HPDE6-E6E7 (cell line): Measurements from ENCODE around the gene GARRE1.
A peak's percentile ranks its signal among the peaks of the same experiment; 100 is the strongest.
"Not testable (repeated sequence)": the region's sequence is repeated elsewhere in the genome, so short reads cannot be mapped to it uniquely, and the experiment has no call there.

Experiments used
- DNase-seq: peaks from one replicate; pipeline ENCODE4 v3.0.0; 2011; ENCODE audit warnings: missing footprints; ENCODE audit errors: extremely low spot score

The GARRE1 gene

DNA sequence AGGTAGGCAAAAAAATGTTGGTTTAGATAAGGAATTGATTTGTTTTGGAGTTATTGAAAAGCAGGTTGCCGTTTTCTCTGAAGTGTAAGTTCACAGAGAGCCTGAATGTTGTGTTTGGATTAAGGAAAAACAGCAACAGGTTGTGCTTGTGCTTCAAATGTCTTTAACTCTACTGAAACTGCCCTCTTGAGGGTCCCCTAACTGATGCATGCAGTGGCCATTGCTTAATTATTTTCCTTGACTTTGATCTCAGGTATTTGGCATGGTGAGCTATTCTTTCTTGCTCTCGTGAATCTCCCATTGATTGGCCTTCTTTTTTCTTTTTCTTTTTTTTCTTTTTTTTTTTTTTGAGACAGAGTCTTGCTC is 3.2 kb downstream of the GARRE1 start:
- no peak for DNase-seq

DNA sequence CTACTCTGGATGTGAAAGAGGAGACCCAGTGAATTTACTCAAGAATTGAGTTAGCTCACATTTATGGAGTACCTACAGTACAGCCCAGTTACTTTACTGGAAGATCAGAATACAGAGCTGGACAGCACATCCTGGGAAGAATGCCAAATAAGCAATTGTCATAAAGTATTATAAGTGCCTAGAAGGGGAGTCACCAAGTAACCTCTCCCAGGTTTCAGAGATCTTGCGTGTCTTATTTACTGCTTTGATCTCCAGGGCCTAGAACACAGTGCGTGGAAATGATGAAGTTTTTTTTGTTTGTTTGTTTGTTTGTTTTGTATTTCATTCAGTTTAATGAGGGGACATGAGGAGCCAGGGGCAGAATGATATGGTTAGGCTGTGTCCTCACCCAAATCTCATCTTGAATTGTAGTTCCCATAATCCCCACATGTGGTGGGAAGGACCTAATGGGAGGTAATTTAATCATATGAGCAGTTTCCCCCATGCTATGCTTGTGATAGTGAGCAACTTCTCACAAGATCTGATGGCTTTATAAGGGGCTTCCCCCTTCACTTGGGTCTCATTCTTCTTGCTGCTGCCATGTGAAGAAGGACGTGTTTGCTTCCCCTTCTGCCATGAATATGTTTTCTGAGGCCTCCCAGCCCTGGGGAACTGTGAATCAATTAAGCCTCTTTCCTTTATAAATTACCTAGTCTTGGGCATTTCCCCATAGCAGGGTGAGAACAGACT is 5.2 kb downstream of the GARRE1 start:
- no peak for DNase-seq

DNA sequence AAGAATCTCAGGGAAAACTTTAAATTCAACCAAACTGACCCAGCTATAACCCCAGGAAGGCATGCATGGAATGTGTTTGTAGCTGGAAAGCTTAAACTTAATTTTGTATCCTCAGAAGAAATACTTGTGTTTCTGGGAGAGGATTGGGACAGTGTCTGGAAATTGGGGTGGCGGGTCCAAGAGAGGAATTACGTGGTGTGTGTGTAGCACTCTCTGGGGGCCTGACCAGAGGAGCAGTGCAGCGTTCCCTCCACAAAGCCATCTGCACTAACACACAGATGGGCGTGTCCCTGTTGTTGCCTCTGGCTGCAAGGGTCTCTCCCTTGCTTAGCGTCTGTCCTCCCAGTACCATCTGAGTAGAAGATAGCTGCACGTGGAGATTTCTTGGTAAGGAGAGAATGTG is 6.4 kb downstream of the GARRE1 start:
- no peak for DNase-seq

DNA sequence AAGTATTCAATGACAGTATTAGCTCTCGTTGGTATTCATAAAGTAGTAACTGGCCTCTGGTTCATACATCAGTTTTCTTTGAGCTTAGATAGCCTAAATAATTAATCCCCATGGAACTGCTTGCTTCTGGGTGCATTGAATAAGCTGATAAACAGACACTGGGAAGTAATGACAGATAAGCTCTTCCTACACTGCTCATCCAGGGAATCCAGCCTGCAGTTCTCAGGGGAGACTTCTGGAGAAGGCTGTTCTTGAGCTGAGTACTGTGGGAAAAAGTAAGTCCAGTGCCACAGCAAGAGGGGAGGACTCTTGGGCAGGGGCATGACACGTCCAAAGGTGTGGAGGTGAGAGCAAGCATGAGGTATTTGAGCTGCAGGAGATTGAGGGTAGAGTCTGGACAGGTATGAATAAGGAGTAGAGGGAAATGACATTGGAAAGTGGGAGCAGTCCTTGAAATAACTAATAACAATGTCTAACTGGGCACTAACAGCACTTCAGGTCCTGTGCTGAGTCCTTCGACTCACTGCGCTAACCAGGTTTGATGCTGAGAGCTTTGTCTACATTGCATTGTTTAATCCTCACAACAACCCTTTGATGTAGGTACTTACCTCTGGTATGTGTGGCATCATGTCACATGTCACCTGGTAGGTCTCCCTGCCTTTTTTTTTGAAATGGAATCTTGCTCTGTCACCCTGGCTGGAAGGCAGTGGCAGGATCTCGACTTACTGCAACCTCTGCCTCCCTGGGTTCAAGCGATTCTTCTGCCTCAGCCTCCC is 7.2 kb downstream of the GARRE1 start:
- no peak for DNase-seq

DNA sequence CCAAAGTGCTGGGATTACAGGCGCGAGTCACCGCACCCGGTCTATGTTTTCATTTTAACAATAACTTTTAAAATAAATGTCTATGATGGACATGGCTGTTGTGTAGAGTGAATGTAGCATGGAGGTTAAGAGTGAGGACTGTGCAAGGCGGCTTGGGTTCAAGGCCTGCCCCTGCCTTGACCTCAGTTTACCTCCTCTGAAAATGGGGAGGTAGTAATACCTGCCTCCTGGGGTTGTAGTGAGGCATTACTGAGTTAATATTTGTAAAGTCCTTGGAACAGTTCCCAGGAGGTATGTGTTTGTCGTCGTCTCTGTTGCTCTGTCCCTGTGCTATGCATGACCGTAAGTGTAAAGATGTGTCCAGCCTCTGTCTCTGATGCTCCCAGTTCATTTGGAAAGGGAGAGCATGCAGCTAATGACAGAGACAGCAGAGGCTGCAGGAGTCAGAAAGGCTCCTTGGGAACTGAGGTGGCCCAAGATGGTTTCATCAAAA is 9.4 kb downstream of the GARRE1 start:
- no peak for DNase-seq

DNA sequence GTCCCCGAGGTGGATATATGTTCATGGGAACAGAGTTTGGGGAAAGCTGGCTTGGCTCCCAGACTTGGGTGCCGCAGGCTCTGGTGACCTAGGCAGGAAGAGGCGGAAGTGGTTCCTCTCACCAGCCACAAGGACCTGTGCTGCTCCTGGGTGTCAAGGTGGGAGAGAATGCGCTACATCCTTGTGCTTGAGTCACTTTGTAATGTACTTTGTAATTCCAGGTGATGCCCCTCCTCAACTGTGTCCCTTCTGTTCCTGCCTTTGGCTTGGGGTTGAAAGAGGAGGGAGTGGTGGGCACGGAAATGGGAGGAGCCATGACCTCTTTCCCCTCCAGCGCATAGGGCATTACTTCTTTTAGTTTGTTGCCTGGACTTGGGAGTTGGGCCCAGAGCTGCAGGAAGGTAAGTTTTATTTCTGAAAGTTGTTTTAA is 10.9 kb downstream of the GARRE1 start:
- no peak for DNase-seq

DNA sequence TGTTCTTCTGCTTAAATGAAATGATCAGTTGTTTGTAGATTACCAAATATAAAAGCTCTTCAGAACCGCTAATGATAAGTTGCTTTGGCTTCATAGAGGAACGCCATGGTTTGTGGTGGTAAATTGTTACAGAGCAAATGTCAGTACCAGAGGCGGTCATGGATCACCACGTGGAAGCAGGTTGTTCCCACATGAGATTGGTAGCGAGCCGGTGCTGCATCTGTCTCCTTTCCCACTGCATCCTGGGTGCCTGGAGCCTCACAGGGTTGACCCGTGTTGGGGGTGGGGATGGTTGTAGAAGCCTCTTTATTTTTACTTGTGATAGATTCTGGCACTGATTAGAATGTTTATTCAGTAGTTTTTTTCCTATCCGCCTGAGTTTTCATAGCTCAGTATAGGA is 14.7 kb downstream of the GARRE1 start:
- no peak for DNase-seq

DNA sequence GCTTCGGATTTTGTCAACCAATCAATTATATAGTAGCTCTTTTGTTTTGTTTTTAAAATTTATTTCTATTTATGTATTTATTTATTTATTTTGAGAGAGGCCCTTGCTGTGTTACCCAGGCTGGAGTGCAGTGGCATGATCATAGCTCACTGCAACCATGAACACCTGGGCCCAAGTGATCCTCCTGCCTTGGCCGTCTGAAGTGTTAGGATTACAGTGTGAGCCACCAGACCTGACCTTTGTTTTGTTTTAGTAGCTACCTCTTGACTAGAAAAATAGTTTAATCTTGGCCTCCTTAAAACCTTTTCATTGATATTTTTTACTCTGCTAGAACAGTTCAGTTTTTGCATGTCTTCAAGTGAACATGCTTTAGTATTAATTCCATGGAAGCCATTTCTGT is 15.1 kb downstream of the GARRE1 start:
- no peak for DNase-seq

DNA sequence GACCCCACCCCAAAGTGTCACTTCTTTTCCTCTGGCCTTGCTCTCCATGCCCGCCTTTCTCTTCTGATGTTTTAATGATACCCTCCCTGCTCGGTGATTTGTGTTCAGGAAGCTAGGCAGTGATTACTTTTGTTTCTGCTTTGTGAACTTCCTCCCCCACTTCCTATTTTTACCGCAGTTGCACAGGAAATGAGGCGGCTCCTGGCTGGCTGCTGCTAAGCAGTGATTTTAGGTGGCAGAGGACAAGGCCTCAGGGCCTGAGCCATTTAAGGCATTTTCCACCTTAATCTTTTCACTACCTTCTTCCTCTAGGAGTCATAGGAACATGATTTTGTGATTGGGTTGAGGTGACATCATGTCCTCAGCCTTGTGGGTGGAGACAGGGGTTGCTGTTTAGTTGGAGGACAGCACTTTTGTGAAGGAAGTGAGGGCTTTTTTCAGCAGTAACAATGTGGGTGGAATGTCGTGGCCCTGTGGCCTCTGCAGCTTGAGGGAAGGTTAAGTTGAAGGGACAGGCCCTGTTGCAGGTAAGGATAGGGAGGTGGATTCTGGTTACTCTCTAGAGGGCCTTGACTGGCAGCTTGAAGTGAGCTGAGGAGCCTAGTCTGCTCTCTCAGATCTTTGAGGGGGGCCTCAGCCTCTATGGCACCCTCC is 15.7 kb downstream of the GARRE1 start:
- DNase-seq: peak; percentile 29

DNA sequence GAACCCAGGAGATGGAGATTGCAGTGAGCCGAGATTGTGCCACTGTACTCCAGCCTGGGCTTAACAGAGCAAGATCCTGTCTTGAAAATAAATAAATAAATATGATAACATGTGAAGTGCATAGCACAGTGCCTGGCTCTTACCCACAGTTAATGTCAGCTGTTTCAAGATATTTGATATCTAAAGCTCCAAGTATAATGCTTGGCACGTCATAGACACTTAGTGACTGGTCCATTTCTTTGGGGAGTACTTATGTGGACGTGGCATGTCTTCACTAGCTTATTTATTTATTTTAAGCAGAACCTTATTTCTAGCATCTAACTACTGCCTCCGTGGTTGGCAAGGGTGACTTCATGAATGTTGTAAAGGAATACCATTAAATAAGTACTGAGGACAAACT is 18.8 kb downstream of the GARRE1 start:
- DNase-seq: no peak

DNA sequence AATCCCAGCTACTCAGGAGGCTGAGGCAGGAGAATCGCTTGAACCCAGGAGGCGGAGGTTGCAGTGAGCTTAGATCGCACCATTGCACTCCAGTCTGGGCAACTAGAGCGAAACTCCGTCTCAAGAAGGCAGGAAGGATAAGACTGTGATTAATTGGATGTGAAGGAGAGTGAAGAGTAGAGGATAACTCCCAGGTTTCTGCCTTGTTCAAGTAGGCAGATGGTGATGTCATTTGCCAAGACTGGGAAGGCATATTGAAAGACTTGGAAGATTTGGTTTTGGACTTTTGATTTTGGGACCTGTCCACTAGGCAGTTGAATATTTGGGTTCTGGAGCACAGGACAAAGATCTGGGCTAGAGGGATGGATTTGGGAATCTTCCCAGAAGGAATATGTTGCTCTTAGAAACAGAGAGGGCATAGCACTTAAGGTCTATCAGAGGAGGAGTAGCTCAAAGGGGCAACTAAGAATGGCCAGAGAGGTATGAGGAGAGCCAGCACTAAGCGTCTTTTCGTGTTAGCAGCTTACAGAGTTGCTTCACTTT is 20.0 kb downstream of the GARRE1 start:
- no peak for DNase-seq

DNA sequence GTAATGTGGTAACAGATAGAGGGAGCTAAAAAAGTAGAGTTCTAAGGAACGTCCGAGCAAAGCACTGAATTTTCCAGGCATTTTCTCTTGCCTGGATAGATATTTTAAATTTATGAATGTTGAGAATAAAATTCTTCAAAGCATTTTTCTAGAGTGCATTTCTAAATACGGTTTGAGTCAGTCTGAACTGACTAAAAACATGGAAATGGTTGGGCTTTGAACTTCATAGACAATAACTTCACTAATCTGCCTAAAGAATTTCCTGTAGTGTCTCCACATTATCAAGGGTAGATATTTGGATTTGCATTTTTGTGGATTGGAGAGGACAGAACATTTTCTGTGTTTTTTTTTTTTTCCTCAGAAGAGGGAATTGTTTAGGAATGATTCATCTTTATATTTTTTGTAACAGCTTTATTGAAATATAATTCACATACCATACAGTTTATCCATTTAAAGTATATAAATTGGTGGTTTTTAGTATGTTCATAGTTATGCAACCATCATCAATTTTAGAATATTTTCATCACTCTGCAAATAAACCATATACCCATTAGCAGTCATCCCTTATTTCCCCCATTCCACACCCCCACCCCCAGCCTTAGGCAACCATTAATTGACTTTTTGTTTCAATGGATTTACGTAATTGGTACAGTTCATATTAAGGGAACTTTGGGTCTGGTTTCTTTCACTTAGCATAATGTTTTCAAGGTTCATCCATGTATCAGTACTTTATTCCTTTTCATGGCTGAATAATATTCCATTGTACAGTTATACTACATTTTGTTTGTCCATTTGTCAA is 20.7 kb downstream of the GARRE1 start:
- DNase-seq: no peak

DNA sequence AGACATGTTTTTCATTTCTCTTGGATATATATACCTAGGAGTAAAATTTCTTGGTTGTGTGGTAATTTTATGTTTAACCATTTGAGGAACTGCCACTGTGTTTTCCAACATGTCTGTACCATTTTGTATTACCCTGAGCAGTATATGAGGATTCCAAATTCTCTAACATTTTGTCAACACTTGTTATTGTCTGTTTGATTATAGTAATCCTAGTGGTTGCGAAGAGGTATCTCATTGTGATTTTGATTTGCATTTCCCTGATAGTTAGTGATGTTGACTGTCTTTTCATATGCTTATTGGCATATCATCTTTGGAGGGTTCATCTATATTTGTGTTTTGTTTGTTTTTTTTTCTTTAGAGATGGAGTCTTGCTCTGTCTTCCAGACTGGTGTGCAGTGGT is 21.4 kb downstream of the GARRE1 start:
- no peak for DNase-seq

DNA sequence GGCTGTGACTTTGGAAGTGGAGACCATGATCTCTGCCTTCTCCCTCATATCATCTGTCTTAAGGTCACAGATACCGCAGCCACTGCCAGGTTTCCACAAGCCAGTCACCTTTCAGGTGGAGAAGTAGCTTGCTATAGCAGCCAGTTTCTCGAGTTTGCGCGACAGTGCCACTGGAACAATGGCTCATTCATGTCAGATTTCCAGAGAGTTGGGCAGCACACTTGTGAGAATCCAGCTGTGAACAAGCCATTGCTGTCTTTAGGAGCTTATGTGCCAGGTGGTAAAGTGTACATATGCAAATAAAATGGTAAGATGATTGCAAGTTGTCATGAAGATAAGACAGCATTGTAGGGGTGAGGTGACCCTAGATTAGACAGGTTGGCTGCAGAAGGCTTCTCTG is 22.3 kb downstream of the GARRE1 start:
- no peak for DNase-seq

DNA sequence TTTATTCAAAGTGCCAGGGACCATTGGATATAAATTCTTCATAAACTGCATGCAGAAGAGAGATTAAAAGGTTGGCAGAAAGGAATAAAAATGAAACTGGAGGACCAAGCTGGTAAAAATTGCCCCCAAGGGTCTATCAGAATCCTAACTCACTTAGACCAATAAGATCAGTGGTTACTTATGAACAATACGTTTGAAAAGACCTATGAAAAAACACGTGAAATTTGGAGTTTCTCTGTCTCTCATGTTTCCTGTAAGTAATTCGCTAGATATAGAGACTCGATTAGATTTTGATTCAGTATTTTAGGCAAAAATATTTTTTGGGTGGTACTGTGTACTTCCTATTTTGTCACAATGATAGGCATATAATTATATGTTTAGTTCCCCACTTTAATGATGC is 22.9 kb downstream of the GARRE1 start:
- no peak for DNase-seq

DNA sequence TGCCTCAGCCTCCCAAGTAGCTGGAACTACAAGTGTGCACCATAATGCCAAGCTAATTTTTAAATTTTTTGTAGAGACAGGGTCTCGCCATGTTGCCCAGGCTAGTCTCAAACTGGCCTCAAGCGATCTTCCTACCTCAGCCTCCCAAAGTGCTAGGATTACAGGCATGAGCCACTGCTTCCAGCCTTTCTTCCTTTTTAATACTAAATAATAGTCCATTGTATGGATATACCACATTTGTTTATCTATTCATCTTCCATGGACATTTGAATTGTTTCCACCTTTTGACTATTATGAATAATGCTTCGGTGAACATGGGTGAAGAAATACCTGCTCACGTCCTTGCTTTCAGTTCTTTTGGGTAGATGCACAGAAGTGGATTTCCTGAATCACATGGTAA is 24.4 kb downstream of the GARRE1 start:
- no peak for DNase-seq

DNA sequence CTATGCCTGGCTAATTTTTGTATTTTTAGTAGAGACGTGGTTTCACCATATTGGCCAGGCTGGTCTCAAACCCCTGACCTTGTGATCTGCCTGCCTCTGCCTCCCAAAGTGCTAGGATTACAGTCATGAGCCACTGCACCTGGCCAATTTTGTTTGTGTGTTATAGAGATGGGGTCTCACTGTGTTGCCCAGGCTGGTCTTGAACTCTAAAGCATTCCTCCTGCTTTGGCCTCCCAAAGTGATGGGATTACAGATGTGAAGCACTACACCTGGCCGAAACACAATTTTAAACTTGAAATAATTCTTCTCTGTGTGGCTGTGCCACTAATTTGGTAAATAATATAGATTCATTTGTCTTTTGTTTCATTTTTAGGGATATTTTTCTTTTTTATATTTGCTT is 27.1 kb downstream of the GARRE1 start:
- not testable (repeated sequence) for DNase-seq

DNA sequence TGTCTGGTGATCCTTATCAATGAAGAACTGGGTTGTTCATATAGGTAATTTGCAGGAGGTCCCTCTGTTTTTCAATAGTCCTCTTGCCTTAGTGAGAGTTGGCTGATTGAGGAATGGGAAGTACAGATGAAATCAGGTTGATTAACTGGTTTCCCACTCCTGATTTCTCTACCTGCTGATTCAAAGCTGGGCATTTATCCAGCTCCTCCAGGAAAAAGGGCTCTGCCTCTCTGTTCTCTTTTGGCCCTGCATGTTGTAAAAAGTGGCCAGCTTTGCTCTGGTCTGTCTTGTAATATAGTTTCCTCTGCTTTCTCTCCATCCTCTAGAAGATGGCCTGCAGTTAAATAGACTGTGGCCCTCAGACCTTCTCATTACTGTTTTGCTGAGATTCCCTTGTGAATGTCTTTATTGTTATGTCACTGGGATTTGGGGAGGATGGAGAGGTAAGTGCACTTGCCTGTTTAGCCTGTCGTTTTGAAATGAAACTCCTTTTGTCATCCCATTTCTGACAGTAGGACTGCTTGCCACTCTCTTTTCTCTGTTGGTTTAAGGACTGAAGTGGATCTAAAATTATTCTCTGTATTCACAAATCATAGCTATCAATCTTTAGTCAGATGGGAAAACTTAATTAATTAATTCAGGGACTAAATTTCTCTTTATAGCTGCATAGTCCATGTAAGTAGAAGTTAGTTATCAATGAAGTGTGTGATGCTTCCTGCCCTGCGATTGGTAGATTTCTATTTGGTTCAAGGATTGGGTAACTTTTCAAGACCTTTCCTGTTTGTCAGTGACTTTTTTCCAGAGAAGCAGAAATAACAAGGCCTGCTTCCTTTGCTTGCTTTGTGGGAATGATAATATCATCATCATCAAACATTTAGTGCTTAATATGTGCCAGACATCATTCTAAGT is 28.5 kb downstream of the GARRE1 start:
- peak; percentile 19 for DNase-seq

DNA sequence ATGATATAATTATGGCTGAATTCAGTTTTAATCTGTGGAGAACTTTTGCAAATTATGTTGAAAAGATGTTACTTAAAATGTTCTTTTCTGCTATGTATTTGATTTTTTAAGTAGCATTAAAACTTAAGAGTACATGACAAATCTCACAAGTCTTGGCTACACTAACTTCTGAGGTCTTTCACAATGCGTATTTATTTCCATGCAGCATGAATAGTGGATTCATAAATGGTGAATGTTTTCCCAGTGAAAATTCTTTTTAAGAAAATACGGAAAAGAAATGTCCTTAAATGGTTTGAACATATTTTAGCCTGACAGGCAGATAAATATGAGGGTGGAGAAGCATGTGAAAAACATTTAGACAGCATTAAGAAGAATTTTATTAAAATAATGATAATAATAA is 30.2 kb downstream of the GARRE1 start:
- DNase-seq: no peak

DNA sequence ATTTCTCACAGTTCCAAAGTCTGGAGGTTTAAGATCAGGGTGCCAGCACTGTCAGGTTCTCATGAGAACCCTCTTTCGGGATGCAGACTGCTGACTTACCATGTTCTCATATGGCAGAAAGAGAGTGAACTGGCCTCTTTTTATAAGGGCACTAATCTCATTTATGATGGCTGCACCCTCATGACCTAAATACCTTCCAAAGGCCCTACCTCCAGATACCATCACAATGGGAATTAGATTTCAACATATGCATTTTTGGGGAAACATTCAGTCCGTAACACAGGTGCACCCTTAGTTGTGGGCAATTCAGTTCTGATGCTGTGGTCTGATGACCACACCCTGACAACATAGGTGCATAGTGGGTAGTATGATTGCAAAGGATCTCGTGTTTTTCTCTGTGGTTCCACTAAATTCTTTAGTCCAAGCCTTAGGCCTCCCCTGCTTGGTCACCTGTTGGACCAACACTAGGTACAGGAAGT is 33.3 kb downstream of the GARRE1 start:
- no peak for DNase-seq
